ENCODE measurements around the gene ANO10.

- no peak for TF ChIP-seq CTCF (conservative IDR thresholded peaks at IDR 0.05)
- no peak for TF ChIP-seq EZH2 (IDR thresholded peaks at IDR 0.05; ENCODE audit: low read depth)
Observed at GRCh38 chr3:43609406-43609805, 12.4 kb downstream of the ANO10 start.

Measured in PC-9 (cell line).